GM15510 (cell line): ENCODE data around the gene NEUROD1.

Experiments used
- POLR2A ChIP-seq: IDR thresholded peaks from 3 replicates; pipeline ENCODE4 v1.6.1; 2011; ENCODE audit warnings: borderline replicate concordance; ENCODE audit not compliant: insufficient read length; ENCODE audit errors: extremely low read depth

Gene NEUROD1

DNA sequence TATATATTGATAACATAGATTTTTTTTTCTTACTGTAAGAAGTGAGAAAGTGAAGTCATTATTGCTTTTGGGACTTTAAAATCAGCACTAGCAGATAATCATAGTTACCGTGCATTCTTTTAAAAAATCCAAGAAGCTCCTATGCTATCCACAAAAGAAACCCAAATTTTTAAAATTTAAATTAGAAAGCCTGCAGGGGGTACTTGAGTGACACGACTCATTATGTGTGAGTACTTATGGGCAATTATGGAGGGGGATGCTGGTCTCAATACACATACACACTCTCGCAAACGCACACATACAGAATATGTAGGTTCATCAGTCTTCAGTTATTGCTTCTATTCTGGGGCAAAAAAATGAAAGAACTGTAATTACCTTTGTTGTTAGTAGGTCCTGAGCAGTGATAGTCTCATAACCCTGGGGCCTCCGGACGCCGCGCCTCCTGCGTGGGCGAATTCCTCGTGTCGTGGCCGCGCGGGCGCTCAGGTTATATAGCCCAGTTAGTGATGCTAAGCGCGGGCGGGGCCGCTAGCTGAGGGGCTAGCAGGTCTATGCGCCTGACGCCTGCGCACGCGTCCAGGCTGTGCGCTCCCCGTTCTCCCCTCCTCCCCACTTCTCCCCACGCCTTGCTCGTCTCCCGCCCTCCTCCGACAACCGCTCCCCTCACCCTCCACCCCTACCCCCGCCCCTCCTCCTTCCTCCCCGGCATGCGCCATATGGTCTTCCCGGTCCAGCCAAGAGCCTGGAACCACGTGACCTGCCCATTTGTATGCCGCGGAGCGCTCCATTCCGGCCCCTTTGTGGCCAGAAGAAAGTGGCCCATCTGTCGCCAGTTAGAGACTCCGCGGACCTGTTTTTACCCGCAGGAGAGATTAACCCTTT is at the start of gene NEUROD1:
Gene NEUROD1 (minus strand): TSS at position 463 of the 882 bp plus-strand sequence. CDS start 1,657 bp downstream, outside the sequence.
- TF ChIP-seq POLR2A = no peak

DNA sequence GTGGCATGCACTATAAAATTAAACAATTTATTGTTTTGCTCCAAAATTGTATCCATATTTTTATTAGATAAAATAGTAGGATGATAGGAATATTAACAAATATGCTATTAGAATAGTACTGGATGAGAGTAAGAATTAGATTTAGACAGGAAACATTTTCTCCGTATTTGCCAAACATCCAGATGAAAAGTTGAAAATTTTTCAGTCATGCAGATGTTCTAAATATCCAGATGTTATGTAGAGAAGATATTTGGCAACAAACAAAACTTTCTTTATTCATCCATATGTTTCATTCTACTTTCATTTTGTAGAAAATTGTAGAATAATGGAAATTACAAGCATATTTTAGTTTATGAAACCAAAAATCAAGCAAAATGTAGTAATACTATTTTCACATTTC is 45.2 kb upstream of the NEUROD1 start:
- no peak for TF ChIP-seq POLR2A

DNA sequence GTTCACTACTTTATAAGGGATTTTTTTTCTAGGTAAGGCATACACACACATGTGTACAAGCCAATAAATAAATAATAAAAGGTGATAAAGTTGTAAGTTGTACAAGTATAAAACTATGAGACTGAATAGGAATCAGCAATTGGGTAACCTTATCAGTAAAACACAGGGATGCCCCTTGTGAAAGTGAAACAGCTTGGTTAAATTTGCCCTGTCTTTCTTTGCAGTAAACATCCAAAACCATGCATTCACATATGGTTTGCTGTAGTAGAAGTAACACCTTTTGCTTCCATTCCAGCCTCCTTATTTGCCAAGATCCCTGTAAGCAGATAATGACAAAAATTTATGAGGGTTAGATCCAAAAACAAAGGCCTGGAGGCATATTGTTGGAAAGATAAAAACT is 44.3 kb upstream of the NEUROD1 start:
- no peak for TF ChIP-seq POLR2A

DNA sequence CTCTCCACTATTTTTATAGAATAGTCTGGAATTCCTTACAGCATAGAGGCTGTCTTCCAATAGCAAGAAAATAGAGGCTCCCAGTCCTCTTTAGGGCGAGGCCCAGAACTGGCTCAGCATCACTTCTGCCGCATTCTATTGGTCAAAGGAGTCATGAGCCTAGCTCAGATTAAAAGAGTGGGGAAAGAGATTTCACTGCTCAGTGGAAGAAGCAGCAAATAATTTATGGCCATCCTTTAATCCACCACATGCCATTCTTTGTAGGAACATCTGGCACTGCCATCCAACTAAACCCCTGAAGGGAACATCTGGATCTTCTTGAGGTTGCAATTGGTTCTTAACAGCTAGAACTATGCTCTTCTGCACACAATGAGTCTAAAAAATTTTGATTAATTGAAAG is 43.4 kb upstream of the NEUROD1 start:
- no peak for TF ChIP-seq POLR2A

DNA sequence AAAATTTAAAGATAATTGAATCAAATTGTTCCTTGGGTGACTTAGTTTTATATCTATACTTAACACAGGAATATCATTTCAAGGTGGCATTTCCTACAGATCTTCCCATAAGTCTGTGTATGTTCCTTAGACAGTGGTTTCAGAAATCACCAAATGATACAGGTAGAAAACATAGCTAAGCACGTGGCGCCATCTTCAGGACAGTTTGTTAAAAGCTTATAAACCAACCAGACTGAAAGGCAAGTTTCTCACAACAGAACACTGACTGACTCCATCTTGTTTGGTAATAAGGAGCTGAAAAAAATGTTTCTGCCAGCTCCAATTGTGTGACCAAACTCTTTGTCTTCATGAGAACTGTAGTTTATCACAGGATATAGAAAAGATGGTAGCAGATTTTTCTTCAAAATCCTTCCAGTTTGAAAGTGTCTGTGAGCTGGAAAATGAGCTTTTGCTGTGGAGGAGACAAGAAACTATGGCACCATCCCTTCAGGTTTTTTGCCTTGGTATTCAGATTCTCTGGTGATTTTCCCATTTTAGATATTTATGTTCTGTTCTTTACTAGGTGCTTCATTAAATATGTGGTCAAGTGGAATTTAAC is 34.8 kb upstream of the NEUROD1 start:
- no peak for TF ChIP-seq POLR2A

DNA sequence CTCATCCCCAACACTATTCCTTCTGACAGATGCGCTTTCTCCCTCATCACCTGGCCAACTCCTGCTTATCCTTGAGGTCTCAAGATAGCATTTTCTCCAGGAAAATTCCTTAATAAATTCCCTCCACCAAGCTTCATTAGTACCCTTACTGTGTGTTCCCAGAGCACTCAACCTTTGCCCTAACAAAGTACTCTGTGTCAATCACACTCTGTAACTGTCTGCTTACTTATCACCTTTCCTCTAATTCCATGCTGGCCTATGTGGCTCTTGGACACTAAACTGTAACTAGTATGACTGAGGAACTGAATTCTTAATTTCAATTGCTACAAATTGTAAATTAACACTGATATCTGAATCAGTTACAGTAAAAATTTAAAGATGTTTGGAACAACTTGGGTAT is 17.9 kb upstream of the NEUROD1 start:
- TF ChIP-seq POLR2A = no peak

DNA sequence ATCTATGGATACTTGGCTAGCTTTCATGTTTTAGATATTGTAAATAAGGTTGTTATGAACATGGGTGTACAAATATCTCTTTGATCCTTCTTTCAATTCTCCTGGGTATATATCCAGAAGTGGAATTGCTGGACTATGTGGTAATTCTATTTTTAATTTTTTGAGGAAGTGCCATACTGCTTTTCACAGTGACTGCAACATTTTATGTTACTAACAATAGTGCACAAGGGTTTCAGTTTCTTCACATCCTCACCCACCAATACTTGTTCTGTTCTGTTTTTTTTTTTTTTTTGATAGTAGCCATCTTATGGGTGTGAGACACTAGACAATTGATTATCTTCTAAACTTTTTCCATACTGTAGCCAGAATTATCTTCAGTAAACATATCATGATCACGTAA is 17.3 kb upstream of the NEUROD1 start:
- no peak for TF ChIP-seq POLR2A

DNA sequence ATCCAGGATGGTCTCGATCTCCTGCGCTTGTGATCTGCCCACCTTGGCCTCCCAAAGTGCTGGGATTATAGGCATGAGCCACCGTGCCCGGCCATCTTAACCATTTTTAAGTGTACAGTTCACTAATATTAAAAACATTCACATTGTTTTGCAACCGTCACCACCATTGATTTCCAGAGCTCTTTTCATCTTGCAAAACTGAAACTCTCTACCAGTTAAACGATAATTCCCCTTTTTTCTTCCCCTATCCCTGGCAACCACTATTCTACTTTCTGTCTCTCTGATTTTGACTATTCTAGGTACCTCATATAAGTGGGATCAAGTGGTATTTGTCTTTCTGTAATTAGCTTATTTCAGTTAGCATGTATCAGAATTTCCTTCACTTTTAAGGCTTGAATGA is 16.8 kb upstream of the NEUROD1 start:
- TF ChIP-seq POLR2A = no peak

DNA sequence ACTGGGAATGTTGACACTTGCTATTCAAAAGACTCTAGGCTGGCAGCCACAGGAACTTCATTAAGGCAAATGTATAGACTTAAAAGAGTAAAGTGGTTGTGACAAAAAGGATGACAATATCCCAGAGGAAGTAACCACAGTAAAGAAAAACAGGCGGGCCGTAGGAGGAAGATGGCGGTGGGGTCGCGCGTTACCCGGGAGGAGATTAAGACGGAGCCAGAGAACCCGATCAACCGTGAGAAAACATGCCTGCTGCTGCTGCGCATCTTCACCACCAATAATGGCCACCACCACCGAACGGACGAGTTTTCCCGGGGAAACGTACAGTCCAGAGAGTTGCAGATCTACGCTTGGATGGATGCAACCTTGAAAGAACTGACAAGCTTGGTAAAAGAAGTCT is 14.0 kb upstream of the NEUROD1 start:
- no peak for TF ChIP-seq POLR2A

DNA sequence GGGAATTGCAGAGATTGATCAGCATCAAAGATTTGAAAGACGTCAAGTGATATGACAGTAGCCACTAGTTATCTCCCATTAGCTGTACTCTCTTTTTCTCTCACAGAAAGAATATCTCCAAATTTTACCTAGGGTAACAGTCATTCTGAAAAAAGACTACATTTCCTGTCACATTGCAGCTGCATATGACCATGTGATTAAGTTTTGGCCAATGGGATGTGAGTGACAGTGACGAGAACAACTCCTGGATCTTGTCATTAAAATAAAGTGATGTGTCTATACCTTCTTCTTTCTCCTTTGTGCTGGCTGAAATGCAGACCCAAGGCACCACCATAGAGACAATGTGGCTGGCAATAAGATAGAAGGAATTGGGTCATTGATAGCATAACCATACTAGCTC is 10.5 kb upstream of the NEUROD1 start:
- no peak for TF ChIP-seq POLR2A

DNA sequence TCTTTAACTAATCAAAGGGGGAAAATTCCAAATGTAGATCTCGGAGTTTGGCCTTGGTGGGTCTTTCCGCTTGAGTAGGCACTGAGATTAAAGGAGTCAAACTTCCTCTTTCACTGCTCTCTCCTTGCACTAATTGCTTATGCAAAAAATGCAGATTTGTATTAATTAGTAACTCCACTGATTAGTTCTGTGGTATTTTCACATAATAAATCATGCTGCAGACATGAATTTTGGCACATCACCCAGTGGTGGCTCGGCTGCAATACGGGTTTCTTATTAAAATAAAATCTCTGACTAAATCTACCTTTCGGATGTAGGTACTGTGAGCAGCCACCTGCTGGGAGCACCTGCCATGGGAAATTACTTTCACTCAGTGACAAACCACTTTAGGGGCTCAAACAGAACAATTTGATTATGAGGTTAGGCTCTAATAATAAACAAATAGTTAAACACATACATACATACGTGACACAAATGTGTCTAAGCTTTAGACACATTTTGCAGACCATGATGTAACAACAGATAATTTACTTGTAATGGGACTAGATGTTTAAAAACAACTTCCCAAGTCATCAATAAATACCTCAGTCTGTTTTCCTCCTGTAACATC is 6.4 kb upstream of the NEUROD1 start:
- TF ChIP-seq POLR2A = no peak

DNA sequence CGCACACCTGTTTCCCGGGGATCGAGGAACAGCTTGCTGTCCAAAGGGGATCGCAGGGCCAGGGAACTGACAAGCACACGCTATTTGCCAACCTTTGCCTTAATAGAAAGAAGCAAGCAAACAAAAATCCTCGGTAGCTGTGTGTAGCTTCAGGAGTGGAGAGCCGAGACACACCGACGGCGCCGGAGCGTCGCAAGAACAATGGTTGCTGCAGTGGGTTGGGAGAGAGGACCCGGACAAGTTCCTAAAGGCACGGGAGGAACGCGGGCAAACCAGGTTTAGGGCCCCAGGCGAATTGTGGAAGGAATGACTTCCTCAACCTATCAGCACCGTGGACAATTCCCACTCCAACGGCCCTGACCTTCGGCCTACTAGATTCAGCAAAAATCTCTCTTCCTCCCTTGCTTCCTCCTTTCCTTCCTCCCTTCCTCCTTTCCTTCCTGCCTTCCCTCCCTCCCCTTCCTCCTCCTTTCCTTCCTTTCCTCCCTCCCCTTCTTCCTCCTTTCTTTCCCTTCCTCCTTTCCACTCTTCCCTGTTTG is 4.9 kb upstream of the NEUROD1 start:
- no peak for TF ChIP-seq POLR2A

DNA sequence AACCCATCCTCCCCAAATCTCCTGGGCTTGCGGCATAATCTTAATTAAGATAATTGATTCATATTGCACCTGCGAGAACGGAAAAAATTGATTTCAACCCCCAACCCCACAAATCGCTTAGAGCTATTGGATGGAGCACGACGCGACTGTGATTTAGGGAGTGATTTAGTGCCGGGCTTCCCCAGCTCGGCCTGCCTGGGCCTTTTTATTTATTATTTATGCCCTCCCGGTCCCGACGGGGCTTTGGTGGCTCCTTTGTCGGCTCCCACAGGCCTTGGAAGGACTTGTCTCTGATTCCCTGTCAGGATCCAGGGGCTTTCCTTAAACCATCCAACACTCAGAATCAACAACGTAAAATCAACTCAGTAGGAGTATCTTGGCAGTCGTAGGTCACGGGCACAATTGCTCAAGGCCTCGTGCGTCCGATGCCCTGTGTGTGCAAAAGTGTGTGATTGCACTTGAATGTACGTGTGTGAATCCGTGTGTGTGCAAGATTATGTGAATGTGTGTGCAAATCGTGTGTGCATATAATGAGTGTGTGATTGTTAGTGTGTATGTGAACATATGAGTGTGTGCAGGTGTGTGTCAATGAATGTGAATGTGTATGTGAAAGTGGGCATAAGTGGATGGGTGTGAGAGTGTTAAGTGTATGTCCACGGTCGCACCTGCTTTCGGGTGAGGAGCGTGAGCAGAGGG is 4.3 kb upstream of the NEUROD1 start:
- TF ChIP-seq POLR2A = no peak

DNA sequence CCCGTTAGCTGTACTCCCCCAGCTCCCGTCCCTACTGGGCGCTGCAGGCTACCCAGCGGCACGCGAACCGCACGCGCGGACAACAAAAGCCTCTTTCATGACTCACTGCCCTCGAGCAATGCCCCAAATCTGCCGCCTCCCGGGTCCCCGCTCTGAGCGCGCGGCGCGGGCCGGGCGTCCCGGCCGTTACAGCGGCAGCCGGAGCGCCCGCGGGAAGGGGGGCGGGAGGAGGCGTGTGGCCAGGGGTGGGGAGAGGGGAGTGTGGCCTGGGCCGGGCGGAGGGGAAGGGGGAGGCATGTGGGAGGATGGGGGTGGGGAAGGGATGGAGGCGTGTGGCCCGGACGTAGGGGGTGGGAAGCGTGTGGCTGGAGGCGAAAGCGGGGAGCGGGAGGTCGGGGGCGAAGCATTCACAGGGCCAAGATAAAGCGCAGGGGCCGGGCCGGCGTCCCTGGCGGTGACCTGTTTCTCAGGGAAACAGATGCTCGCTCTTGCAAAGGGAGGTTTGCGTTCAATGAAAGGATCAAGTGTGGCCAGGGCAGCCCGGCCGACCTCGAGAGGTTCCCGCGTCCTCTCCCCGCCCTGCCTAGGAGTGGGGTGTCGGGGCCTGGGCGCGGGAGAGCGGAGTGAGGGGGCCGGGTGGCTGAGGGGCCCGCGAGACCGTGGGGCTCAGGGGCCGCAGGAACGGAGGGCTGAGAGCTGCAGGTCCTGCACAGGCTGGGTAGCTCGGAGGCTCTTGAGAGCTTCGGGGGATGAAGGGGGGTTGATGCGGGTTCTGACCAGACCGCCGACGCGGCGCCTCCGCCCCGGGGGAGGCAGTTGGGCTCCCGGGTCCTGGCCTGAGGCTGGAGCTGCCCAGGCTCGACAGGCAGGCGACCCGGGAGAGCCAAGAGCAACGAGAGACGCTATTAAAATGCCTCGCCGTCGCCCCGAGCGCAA is 3.5 kb upstream of the NEUROD1 start:
- TF ChIP-seq POLR2A = no peak

DNA sequence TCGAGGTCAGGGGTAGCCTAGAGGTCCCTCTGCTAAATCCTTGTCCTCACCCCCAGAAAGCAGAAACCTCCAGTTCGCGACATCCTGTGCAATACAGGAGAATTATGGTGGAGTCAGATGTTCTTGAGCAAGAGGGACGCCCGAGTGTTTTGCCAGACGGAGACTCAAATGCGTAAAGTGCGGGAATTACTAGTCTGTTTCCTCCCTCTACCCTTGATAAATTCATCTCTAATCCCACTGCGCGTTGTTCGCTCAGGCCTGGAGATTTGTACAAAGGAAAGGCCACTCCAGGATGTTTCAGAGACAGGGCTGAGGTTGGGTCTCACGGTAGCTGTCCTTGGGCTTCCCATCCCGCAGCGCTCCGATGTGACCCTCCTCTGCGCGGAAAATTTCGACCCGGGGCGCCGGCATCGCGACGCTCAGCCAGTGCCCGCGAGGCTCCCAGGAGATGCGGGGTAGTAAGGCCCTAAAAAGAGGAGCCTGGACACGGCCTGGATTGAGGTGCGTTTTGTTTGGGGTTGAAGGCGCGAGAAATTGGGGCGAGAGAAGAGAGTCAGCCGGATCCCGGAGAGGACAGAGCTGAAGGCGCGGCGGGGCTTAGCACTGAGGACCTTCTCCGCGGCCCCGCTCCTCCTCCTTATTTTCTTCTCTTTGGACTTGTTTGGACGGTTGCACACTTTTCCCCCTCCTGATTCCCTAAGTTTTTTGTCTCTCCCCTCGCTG is 2.6 kb upstream of the NEUROD1 start:
- no peak for TF ChIP-seq POLR2A
